HG02759 (cell line): ENCODE data around the gene RAPGEF4.
"Not testable (repeated sequence)": the region's sequence is repeated elsewhere in the genome, so short reads cannot be mapped to it uniquely, and the experiment has no call there.

Experiments
- ATAC-seq: cut with Tn5 transposase; IDR thresholded peaks from one replicate; pipeline ENCODE4 v1.9.1; 2021; ENCODE audit warnings: mild to moderate bottlenecking, moderate library complexity; ENCODE audit not compliant: unreplicated experiment

The RAPGEF4 gene

GRCh38 chr2:173027181-173028128, 291.8 kb downstream of the RAPGEF4 start:
- no peak for ATAC-seq

- no peak for ATAC-seq
These were observed 292.5 kb downstream of the RAPGEF4 start for GRCh38 chr2:173028141-173028540.

- ATAC-seq: no peak
These were observed 293.0 kb downstream of the RAPGEF4 start for GRCh38 chr2:173028671-173029070.

GRCh38 chr2:173030561-173031490, 295.2 kb downstream of the RAPGEF4 start:
- ATAC-seq: no peak

GRCh38 chr2:173032032-173032431, 296.4 kb downstream of the RAPGEF4 start:
- ATAC-seq: no peak

- ATAC-seq: no peak
These were observed 297.4 kb downstream of the RAPGEF4 start for GRCh38 chr2:173033084-173033483.

- ATAC-seq: no peak
These were observed 298.5 kb downstream of the RAPGEF4 start for GRCh38 chr2:173034143-173034542.

- no peak for ATAC-seq
These were observed 301.8 kb downstream of the RAPGEF4 start for GRCh38 chr2:173037245-173038120.

GRCh38 chr2:173038257-173038656, 302.6 kb downstream of the RAPGEF4 start:
- ATAC-seq: not testable (repeated sequence)

GRCh38 chr2:173040729-173041128, 305.1 kb downstream of the RAPGEF4 start:
- ATAC-seq: no peak

GRCh38 chr2:173043476-173043875, 307.8 kb downstream of the RAPGEF4 start:
- no peak for ATAC-seq

- no peak for ATAC-seq
These were observed 308.4 kb downstream of the RAPGEF4 start for GRCh38 chr2:173043897-173044519.

GRCh38 chr2:173044686-173045085, 309.0 kb downstream of the RAPGEF4 start:
- ATAC-seq: no peak

- ATAC-seq: no peak
These were observed 309.5 kb downstream of the RAPGEF4 start for GRCh38 chr2:173045181-173045580.

GRCh38 chr2:173048522-173048896, 312.9 kb downstream of the RAPGEF4 start:
- ATAC-seq: no peak

- ATAC-seq: peak; percentile 92
These were observed 313.4 kb downstream of the RAPGEF4 start for GRCh38 chr2:173048897-173049661.

GRCh38 chr2:173049831-173050230, 314.2 kb downstream of the RAPGEF4 start:
- ATAC-seq: no peak

- ATAC-seq: no peak
These were observed 315.0 kb downstream of the RAPGEF4 start for GRCh38 chr2:173050684-173051083.

GRCh38 chr2:173051463-173052215, 316.0 kb downstream of the RAPGEF4 start:
- ATAC-seq: no peak
